PFSK-1 (cell line): ENCODE measurements around the gene MTTP.

Source experiments
- POLR2AphosphoS5 ChIP-seq: IDR thresholded peaks from 2 replicates; pipeline ENCODE4 v1.6.1; 2012; ENCODE audit warnings: low read depth, mild to moderate bottlenecking, control low read depth, low read length, moderate library complexity
- TAF1 ChIP-seq: IDR thresholded peaks from 2 replicates; pipeline ENCODE4 v1.6.1; 2012; ENCODE audit warnings: low read length, control low read depth, borderline replicate concordance; ENCODE audit not compliant: insufficient read depth

- no peak for TF ChIP-seq TAF1
- TF ChIP-seq POLR2AphosphoS5: no peak
Observed at GRCh38 chr4:99670409-99671073, 95.9 kb downstream of the MTTP start.
